HepG2 (cell line): ENCODE data around the gene ACACA. TPM values are rescaled to one million over a fixed set of nuclear protein-coding genes. Genes with fewer than 3 reads are reported as not detected.

Experiments used
- ATAC-seq: fragments of 200-7000 bp; cut with Tn5 transposase; 3 replicates; pipeline ENCODE4 v1.9.1; 2020; ENCODE audit warnings: mild to moderate bottlenecking, moderate library complexity
- BruUV-seq: library from RNA; stranded (reverse); fragments of 400-500 nt; replicated peaks from 2 replicates; lab custom pipeline; 2021; lab: Mats Ljungman, UMichigan
- CTCF ChIA-PET: fragments of 300-600 bp; formaldehyde crosslinking; extraction: SDS; loops from one replicate; lab custom pipeline; 2021; ENCODE audit warnings: low total read pairs, inconsistent platforms, low intra/inter-chr PET ratio; lab: Yijun Ruan, JAX
- POLR2A ChIA-PET: fragments of 350-600 bp; sonication (Branson Sonifier 250); formaldehyde crosslinking; loops from one replicate; lab custom pipeline; 2020; ENCODE audit warnings: antibody characterized with exemption, inconsistent platforms; lab: Yijun Ruan, JAX
- DNase-seq: peaks from one replicate; pipeline ENCODE4 v3.0.0-alpha.2; 2015; ENCODE audit warnings: low spot score
- FAIRE-seq: peaks from 3 replicates; lab custom pipeline; 2011; peaks lifted over from hg19 to GRCh38; lab: Jason Lieb, UNC
- H2AFZ ChIP-seq: one replicate; pipeline ENCODE4 v1.6.1; 2011; ENCODE audit warnings: low read length, inconsistent platforms
- H3K27ac ChIP-seq: fragments of 300-600 bp; 3 replicates; pipeline ENCODE4 v1.8.0; 2011; ENCODE audit warnings: mixed run types, mild to moderate bottlenecking, mixed read lengths, low read length, inconsistent platforms; ENCODE audit not compliant: insufficient read depth; ENCODE audit errors: extremely low read length
- H3K27me3 ChIP-seq, 2 experiments: fragments of 200-600 bp in 1 of 2; 2 replicates in 1 of 2; 3 replicates in 1 of 2; pipeline versions ENCODE4 v1.6.0 to v1.8.0; 2011; ENCODE audit warnings: low read length in 2 of 2, mild to moderate bottlenecking in 2 of 2, moderate library complexity in 2 of 2, inconsistent platforms in 1 of 2; ENCODE audit not compliant: insufficient read depth in 2 of 2, control insufficient read depth in 1 of 2
- H3K36me3 ChIP-seq, 2 experiments: fragments of 200-600 bp in 1 of 2; replicated peaks in 1 of 2; 2 replicates in 1 of 2; 3 replicates in 1 of 2; pipeline versions ENCODE4 v1.5.1 to v1.8.0; 2011; ENCODE audit warnings: low read length in 2 of 2, inconsistent platforms in 1 of 2; ENCODE audit not compliant: insufficient read depth in 2 of 2, control insufficient read depth in 1 of 2
- H3K4me1 ChIP-seq: 2 replicates; pipeline ENCODE4 v1.5.1; 2012; ENCODE audit warnings: low read length, inconsistent platforms; ENCODE audit not compliant: insufficient read depth
- H3K4me2 ChIP-seq: 2 replicates; pipeline ENCODE4 v1.6.0; 2011; ENCODE audit warnings: low read depth, low read length, inconsistent platforms
- H3K4me3 ChIP-seq, 3 experiments: fragments of 200-600 bp in 1 of 3; sonication (generic), shearing (Covaris generic) in 1 of 3; replicated peaks in 1 of 3; 2 replicates each; pipeline ENCODE4 v1.5.1; 2011 to 2016; ENCODE audit warnings: low read length in 3 of 3, inconsistent platforms in 2 of 3, low read depth in 2 of 3, mild to moderate bottlenecking in 2 of 3, control low read depth in 1 of 3, mixed read lengths in 1 of 3; ENCODE audit not compliant: insufficient read depth in 1 of 3
- H3K79me2 ChIP-seq: one replicate; pipeline ENCODE4 v1.6.1; 2011; ENCODE audit warnings: low read length, inconsistent platforms; ENCODE audit not compliant: insufficient read depth
- H3K9ac ChIP-seq: 2 replicates; pipeline ENCODE4 v1.6.0; 2011; ENCODE audit warnings: mild to moderate bottlenecking, low read depth, low read length, inconsistent platforms; ENCODE audit not compliant: insufficient read depth
- H3K9me3 ChIP-seq: 2 replicates; pipeline ENCODE4 v1.5.1; 2012; ENCODE audit warnings: mild to moderate bottlenecking, low read length
- H4K20me1 ChIP-seq: 2 replicates; pipeline ENCODE4 v1.6.0; 2011; ENCODE audit warnings: inconsistent platforms, mild to moderate bottlenecking, low read length, moderate library complexity; ENCODE audit not compliant: insufficient read depth
- BCL6 ChIP-seq: IDR thresholded peaks from 2 replicates; pipeline ENCODE4 v1.6.1; 2016; ENCODE audit warnings: missing genetic modification reagents, missing compliant biosample characterization
- CREB1 ChIP-seq, 2 experiments: fragments of 450-650 bp in 1 of 2; IDR thresholded peaks; 2 replicates each; pipeline ENCODE4 v1.6.1; 2016 to 2017; ENCODE audit warnings: control low read depth in 1 of 2, mild to moderate bottlenecking in 1 of 2, missing compliant biosample characterization in 1 of 2, missing genetic modification characterization in 1 of 2
- FOXK1 ChIP-seq: sonication (generic); formaldehyde crosslinking; IDR thresholded peaks from 2 replicates; pipeline ENCODE4 v1.4.0; 2020; ENCODE audit warnings: low read depth, missing genetic modification reagents, borderline replicate concordance
- HHEX ChIP-seq: IDR thresholded peaks from 2 replicates; pipeline ENCODE4 v1.6.1; 2016; ENCODE audit warnings: control low read depth
- SALL2 ChIP-seq: sonication (generic); formaldehyde crosslinking; IDR thresholded peaks from 2 replicates; pipeline ENCODE4 v1.8.1; 2023; ENCODE audit warnings: mild to moderate bottlenecking, missing genetic modification reagents, inconsistent platforms
- SP140L ChIP-seq: sonication (generic); formaldehyde crosslinking; IDR thresholded peaks from 2 replicates; pipeline ENCODE4 v1.4.0; 2020; ENCODE audit warnings: missing genetic modification reagents, borderline replicate concordance
- ZNF256 ChIP-seq: sonication (generic); formaldehyde crosslinking; conservative IDR thresholded peaks from 2 replicates; pipeline ENCODE4 v1.4.0; 2020; ENCODE audit warnings: missing genetic modification reagents
- ZNF296 ChIP-seq: sonication (generic); formaldehyde crosslinking; conservative IDR thresholded peaks from 2 replicates; pipeline ENCODE4 v1.5.0; 2020; ENCODE audit warnings: mild to moderate bottlenecking, missing genetic modification reagents
- ZNF431 ChIP-seq: sonication (generic); formaldehyde crosslinking; IDR thresholded peaks from 2 replicates; pipeline ENCODE4 v1.9.0; 2022; ENCODE audit warnings: missing genetic modification reagents, low read depth, mild to moderate bottlenecking, borderline replicate concordance
- ZNF44 ChIP-seq: sonication (generic); formaldehyde crosslinking; IDR thresholded peaks from 2 replicates; pipeline ENCODE4 v1.5.1; 2020; ENCODE audit warnings: mild to moderate bottlenecking, missing genetic modification reagents
- ZNF572 ChIP-seq: sonication (generic); formaldehyde crosslinking; IDR thresholded peaks from 2 replicates; pipeline ENCODE4 v1.5.1; 2020; ENCODE audit warnings: mild to moderate bottlenecking, missing genetic modification reagents
- ZNF772 ChIP-seq: sonication (generic); formaldehyde crosslinking; IDR thresholded peaks from 2 replicates; pipeline ENCODE4 v1.5.0; 2020; ENCODE audit warnings: mild to moderate bottlenecking, missing genetic modification reagents
- ZNF839 ChIP-seq: sonication (generic); formaldehyde crosslinking; IDR thresholded peaks from 2 replicates; pipeline ENCODE4 v1.4.0; 2020; ENCODE audit warnings: missing genetic modification reagents, mild to moderate bottlenecking, borderline replicate concordance
- WGBS: methylation state at CpG from one replicate; pipeline ENCODE4 v1.1.6; 2017; ENCODE audit warnings: low lambda C conversion rate; 5-methylcytosine and 5-hydroxymethylcytosine counted together
- in situ Hi-C: cut with HindIII; loops from 2 replicates; pipeline ENCODE4 v1.10.0; 2017; ENCODE audit warnings: low pct_unique_long_range_greater_than_20kb; ENCODE audit not compliant: extremely low pct_ligation_motif_present
- intact Hi-C: fragments of 100-400 bp; cut with micrococcal nuclease; formaldehyde crosslinking; loops from one replicate; pipeline ENCODE4 v1.10.0; 2022; ENCODE audit not compliant: unreplicated experiment
- polyA plus RNA-seq, 8 experiments: library from polyadenylated mRNA; depleted of rRNA in 3 of 8; stranded (reverse) in 7 of 8; unstranded in 1 of 8; fragments of >200 nt; fragmentation: Illumina TruSeq in 4 of 8; extraction: Trizol in 4 of 8; gene quantifications; 2 replicates each; pipeline versions ENCODE4 v1.2.1 to v1.2.3, GENCODE V29; 2011 to 2016; ENCODE audit warnings: low read depth in 4 of 8, missing spikeins in 1 of 8, mixed read lengths in 1 of 8; ENCODE audit not compliant: insufficient read depth in 1 of 8
- total RNA-seq, 5 experiments: library from RNA; depleted of rRNA; stranded (reverse); fragments of >200 nt; fragmentation: Illumina TruSeq; extraction: Trizol; gene quantifications; 2 replicates each; pipeline ENCODE4 v1.2.3, GENCODE V29; 2016; ENCODE audit warnings: low read depth in 1 of 5

ACACA gene
- total and polyA plus RNA-seq, 2 of the 13 experiments (the other 11 are each of a cell fraction or from before 2014, with no cell fraction given): 39.2 to 47.2 TPM

- Histone ChIP-seq H3K9me3 (no peaks in the 10 kb centered on the region), H2AFZ (no peak overlapping the region), H3K4me1 (no peaks in the 10 kb centered on the region), H3K4me3 (no peak overlapping the region), H3K79me2 (no peaks in the 10 kb centered on the region), H4K20me1 (no peaks in the 10 kb centered on the region), H3K4me2 (no peak overlapping the region), H3K9ac (no peak overlapping the region), H3K27me3 (no peaks in the 10 kb centered on the region), H3K27ac (no peak overlapping the region), H3K36me3 (peaks cover 17 to 69% of the 10 kb centered on the region in 2 experiments)
- ATAC-seq (no peak), DNase-seq (no peak), FAIRE-seq (no peak)
- CTCF ChIA-PET: no interaction called here
- whole genome bisulfite sequencing: 100% methylated on average over 1 of the region's 1 CpG
- TF ChIP-seq HHEX (CRISPR knock-in tag): no peak
- no peak for TF ChIP-seq BCL6
- TF ChIP-seq CREB1 (IDR thresholded peaks at IDR 0.05): no peak
- TF ChIP-seq CREB1 (CRISPR knock-in tag; IDR thresholded peaks at IDR 0.05): no peak
- no peak for TF ChIP-seq SP140L
- in situ Hi-C loops (no loop called here), intact Hi-C loops (no loop called here)
- BruUV-seq: no TSS peak
- POLR2A ChIA-PET: no interaction called here
Measured at GRCh38 chr17:37123386-37123785, 283.2 kb downstream of the ACACA start.

GRCh38 chr17:37121616-37122015 lies 285.0 kb downstream of the ACACA start:
- Histone ChIP-seq H4K20me1 (no peaks in the 10 kb centered on the region), H3K4me3 (no peak overlapping the region), H3K36me3 (peaks cover 19 to 69% of the 10 kb centered on the region in 2 experiments), H3K79me2 (no peaks in the 10 kb centered on the region), H3K4me2 (no peak overlapping the region), H2AFZ (no peak overlapping the region), H3K4me1 (no peaks in the 10 kb centered on the region), H3K9ac (no peak overlapping the region), H3K9me3 (no peaks in the 10 kb centered on the region), H3K27ac (no peak overlapping the region), H3K27me3 (no peaks in the 10 kb centered on the region)
- DNase-seq: no peak
- ATAC-seq: no peak
- TF ChIP-seq ZNF296 (CRISPR knock-in tag) (no peak), ZNF44 (CRISPR knock-in tag) (no peak), ZNF256 (CRISPR knock-in tag) (no peak), ZNF572 (CRISPR knock-in tag) (no peak), ZNF772 (CRISPR knock-in tag) (no peak), ZNF839 (CRISPR knock-in tag) (no peak), SALL2 (no peak), ZNF431 (CRISPR knock-in tag) (no peak), FOXK1 (CRISPR knock-in tag) (no peak)
- 97% methylated on average over 2 of the region's 2 CpGs for WGBS
- no peak for FAIRE-seq
- POLR2A ChIA-PET: no interaction called here
- BruUV-seq: no TSS peak
- intact Hi-C loops: no loop called here
- in situ Hi-C loops: no loop called here
- CTCF ChIA-PET: no interaction called here
